Activated CD4-positive, alpha-beta T cell treated with anti-CD3 and anti-CD28 coated beads for 24 hours (primary cell): ENCODE measurements around the gene EVI2A.
A peak's percentile ranks its signal among the peaks of the same experiment; 100 is the strongest.
"Not testable (repeated sequence)": the region's sequence is repeated elsewhere in the genome, so short reads cannot be mapped to it uniquely, and the experiment has no call there.

Source experiments
- DNase-seq, 2 donors: peaks; one replicate each; pipeline ENCODE4 v3.0.0-alpha.2; 2020; ENCODE audit warnings: low read depth in 2 of 2

Gene EVI2A, protein sequence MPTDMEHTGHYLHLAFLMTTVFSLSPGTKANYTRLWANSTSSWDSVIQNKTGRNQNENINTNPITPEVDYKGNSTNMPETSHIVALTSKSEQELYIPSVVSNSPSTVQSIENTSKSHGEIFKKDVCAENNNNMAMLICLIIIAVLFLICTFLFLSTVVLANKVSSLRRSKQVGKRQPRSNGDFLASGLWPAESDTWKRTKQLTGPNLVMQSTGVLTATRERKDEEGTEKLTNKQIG

DNA sequence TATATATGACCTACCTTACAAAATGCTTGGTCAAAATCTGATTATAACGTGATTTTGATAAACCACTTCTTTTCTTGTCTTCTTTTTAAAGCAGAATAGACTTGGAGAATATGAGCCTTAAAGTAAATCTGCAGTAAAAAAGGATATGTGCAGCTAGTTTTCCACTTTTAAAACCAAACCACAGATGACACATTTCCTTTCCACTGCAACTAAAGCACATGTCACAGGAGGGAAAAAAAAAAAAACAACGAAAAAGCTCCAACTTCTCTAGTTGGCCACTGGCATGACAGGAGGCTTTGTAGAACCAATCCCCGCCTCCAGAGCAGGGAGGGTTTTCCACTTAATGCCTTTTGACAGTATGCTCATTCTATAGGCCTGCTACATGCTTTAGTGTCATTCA is at the start of gene EVI2A:
Gene EVI2A (minus strand): TSS at position 142 of the 400 bp plus-strand sequence. CDS start 2,609 bp downstream, outside the sequence.
- DNase-seq: peak; percentile 51 to 62

DNA sequence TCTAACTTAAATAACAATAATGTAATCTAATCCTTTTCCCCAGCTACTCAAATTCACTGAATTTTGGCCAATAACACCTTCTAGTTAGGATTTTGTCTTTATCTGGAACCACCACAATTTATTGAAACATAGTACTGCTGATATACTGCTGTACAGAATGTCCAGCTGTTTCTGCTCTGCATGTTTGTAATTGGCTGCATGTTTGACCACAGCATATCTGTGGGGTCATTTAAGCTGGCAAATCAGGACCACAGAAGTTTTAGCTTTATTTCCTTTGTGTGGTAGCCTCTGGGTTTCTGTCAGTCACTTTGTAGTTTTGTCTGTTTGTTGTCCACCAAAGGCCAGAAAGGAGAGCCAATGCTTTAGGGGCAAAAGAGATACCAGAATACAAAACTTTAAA is 47.8 kb upstream of the EVI2A start:
- no peak for DNase-seq

DNA sequence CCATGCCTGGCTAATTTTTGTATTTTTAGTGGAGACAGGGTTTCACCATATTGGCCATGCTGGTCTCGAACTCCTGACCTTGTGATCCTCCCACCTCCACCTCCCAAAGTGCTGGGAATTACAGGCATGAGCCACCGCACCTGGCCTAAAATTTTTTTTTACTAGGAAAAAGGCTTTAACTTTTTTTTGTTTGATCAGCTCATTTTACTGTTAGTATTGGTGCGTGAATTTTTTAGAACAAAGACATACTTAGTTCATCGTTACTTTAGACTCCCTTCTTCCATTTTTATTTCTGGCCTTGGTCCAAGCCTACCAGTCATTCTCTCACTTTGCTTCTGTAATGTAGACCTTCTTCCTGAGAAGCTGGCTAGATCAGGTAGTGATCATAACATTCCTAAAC is 44.7 kb upstream of the EVI2A start:
- no peak for DNase-seq

DNA sequence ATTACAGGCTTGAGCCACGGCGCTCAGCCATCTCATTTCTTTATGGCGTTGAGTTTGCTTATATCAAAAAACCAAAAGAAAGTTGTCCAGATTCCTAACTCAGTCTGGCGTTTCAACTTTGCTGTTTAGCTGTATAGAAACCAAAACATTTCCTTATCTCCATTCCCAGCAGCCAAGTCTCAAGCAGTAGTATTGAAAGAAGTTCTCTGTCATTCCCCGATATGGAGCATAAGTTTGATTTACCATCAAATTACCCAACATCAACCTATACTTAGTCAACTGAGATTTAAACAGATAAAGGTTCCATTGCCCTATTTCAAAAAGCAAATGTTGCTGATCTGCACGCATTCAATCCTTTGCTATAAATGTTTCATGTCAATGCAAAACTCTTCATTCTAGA is 42.6 kb upstream of the EVI2A start:
- DNase-seq: no peak

DNA sequence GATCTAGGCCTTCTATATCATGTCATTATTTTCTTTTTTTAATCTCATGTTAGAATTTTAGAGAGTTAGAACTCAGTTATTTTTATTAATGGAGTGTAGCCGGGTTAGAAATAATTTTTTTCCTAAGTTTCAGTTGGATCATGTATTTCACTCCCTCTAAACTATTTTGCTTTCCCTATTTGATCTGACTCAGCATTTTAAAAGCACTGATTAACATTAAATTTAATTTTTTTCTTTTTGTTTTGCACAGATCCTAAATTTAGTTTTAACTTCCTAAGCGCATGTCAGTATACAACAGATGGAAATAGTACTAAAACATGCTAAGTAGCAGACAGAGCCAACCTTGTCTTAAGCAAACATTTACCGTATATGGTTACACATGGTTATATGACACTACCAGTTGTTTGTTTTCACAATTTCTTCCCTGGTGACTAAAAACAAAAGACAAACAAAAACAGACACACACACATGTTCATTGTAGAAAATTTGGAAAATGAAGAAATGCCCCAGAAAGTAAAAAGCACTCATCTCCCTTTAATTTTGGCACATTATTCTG is 36.5 kb upstream of the EVI2A start:
- no peak for DNase-seq

DNA sequence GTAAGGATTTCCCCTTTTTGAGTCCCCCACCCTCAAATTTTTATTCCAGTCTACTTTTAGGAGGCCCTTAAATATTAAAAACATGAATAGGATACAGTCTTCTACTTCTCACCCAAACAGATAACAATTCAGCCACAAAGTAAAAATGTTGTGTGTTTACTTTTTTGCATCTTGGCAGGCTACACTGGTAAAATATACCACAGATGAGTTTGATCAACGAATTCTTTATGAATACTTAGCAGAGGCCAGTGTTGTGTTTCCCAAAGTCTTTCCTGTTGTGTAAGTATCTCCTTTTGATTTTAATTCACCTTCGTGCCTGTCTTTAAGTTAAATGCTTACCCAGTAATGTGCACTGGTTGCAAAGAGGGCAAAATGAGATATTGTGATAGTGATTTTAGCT is 35.7 kb upstream of the EVI2A start:
- no peak for DNase-seq

DNA sequence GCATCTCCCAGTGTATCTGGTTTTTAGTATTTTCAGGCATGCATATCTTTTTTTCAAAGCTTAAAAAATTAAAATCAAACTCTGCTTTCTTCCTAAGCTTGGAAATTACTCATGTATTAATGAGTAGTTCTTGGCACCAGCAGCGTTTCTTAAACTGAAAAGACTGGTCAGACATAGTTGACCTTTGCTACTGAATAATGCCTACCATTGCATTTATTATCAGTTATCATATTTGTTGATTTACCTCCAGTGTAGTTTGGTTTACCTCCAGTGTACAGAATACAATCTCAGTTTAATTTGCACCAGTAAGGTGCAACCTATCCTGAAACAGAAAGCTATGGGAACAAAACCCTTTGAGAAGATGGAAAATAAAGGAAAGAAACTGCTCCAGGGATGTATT is 34.5 kb upstream of the EVI2A start:
- DNase-seq: no peak

DNA sequence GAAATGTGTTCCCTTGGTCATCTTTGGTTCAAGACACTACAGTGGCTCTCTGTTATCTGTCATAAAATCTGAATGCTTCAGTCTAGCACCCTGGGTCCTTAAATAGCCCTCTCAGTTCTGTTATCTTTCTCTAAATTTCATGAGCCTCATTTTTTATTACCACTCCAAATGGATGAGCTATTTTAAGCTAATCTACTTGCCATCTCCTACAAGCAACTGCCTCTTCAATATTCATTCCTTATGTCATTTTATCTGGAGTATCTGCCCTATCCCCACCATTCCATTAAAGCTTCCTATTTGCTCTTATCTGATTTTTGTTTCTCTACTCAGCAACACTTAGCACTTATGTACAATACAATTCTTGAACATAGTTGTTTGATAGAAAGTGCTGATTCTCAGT is 28.0 kb upstream of the EVI2A start:
- DNase-seq: no peak

DNA sequence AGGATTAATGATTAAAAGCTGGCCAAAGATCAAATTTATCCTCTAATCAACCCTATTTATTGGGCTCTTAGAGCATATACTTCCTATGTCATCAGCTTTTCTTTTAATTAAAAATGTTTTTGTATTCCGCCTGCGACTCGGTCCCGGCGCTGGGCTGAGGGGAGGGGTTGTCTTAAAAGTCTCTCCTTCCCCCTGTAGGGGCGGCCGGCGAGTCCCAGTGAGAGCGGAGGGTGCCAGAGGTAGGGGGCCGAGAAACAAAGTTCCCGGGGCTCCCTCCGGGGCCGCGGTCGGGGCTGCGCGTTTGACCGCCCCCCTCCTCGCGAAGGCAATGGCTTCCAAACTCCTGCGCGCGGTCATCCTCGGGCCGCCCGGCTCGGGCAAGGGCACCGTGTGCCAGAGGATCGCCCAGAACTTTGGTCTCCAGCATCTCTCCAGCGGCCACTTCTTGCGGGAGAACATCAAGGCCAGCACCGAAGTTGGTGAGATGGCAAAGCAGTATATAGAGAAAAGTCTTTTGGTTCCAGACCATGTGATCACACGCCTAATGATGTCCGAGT is 23.8 kb upstream of the EVI2A start:
- not testable (repeated sequence) for DNase-seq

DNA sequence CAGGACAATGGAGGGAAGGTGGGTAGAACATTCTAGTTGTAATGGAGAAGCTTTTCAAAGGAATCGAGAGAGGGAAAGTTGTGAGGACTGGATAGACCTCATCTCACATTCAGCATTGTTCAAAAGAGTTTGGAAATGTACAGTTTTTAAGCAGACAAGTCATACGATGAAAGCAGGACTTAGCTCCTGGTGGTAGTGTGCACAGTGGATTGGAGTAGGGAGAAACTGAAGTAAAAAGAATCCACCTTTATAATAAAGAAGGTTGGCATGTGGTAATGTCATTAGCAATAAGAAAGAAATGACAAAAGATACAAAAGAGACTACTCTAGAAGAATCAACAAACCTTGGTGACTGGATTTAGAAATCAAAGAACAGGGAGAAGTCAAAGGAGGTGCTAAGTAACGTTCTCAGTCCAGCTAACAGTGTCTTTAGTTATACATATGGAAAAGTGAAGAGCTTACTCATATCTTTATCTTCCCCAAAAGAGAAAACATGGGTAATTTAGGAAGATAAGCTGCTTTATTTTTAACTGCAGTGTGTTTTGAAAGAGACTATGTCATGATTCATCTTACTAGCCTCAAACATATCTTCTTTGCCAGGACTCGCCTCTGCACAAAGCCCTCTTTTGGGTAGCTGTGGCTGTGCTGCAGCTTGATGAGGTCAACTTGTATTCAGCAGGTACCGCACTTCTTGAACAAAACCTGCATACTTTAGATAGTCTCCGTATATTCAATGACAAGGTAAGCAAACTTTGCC is 18.7 kb upstream of the EVI2A start:
- DNase-seq: no peak

DNA sequence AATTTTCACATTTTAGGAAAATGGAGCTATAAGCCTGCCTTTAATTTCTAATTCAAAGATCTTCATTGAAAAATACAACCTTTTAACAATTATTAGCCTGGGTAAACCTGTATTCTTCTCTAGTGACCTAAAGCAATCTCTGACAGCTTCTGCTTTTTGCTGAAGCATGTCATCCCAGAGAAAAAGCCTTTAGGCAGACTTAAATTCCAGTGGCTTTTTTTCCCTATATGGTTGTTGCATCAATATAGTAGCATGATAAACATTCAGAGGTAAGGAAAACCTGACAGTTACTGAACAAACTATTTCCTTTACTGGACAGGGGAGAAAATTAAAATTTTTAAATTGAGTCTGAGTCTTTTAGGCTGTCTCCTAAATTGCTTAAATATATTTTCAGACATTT is 7.8 kb upstream of the EVI2A start:
- DNase-seq: no peak

DNA sequence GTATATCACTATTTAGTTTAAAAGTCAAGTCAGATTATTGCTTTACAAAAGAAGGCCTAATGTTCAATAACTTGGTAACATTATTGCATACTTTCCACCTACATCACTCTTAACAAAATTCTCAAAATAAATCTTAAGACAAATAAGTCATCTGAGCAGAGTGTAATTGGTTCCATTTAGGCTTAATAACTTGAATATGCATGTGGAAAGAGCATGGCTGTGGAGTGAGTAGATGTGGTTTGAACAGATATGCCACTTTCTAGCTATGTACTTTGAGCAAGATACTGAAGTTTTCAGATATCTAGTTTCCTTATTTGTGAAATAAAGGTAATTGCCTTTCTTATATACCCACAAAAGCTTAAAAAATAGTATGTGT is 6.7 kb upstream of the EVI2A start:
- no peak for DNase-seq

DNA sequence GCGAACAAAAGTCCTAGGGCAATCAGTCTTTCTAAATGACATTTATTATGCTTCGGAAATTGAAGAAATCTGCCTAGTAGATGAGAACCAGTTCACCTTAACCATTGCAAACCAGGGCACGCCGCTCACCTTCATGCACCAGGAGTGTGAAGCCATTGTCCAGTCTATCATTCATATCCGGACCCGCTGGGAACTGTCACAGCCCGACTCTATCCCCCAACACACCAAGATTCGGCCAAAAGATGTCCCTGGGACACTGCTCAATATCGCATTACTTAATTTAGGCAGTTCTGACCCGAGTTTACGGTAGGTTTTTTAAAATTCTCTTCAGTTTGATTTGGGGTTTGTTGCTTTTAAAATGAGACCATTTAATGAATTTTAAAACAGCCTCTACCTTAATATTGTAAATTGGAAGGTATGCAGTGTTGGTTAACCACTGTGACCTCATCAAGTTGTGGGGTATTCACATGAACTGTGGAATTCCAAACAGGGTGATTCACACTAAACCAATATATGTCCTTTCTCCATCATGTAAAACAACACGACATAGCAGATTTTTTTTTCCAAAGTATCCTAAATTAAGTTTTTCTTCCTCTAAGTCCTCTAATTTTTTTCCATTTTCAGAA is 6.2 kb upstream of the EVI2A start:
- no peak for DNase-seq

DNA sequence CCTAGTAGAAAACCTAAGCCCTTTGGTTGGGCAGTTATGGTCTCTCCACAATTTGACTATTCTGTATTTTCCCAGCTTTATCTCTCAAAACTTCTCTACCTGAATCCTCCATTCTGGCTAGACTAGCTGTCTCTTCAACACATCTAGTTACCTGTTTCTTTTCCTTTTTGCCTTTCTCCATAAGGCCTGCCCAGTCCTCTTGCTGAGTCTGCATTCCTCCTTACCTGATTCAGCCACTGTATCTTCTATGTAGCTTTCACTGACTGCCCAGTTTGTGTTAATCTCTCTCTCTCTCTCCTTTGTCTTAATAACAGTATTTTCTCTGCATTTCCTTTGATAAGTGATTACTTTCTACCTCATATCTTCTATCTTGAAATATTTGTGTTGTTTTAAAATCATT is 2.1 kb upstream of the EVI2A start:
- no peak for DNase-seq

DNA sequence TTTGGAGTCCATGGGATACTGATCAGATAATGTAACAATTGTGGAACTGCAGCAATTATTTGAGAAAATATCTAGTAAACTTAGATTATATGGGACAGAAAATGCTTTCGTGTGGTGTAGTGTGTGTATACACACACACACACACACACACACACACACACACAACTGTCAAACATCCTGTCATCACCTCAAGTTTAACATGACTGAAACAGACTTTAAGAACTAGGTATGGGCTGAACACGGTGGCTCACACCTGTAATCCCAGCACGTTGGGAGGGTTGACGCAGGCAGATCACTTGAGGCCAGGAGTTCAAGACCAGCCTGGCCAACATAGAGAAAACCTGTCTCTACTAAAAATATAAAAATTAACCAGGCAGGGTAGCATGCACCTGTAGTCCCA is 544 bp upstream of the EVI2A start:
- no peak for DNase-seq

DNA sequence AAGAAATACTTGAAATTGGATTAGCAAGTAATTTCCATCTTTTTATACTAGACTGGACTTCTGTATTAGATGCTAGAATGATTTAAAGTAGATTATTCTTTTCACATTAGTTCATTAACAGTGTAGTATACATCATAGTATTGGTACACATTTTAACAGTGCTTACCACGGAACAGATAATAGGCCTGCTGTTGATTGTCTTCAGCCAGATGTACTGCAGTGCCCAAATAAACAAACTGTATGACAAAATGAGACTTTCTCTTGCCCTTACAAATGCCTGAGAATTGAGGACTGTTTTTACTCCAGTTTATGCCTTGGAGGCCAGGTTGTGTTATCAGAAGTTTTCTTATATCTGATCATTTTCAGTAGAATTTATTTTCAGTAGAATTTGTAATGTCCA is 631 bp downstream of the EVI2A start:
- DNase-seq: no peak

DNA sequence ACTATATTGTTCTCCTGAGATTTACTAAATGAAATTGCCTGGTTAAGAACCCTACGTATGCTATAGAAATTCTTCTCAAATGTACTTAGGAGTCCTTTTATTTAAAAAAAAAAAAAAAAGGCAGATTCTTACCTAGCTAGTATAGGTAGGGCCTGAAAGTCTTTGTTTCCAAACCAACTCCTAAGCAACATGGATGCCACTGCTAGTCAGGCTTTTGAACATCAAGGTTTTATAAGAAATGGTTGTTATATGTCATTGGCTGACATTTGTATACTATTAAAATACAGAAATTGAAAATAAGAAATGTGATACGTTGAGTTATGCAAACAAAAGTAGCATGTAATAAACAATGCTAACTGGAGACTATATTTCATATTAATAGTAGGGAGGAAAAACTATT is 1.2 kb downstream of the EVI2A start:
- DNase-seq: no peak

DNA sequence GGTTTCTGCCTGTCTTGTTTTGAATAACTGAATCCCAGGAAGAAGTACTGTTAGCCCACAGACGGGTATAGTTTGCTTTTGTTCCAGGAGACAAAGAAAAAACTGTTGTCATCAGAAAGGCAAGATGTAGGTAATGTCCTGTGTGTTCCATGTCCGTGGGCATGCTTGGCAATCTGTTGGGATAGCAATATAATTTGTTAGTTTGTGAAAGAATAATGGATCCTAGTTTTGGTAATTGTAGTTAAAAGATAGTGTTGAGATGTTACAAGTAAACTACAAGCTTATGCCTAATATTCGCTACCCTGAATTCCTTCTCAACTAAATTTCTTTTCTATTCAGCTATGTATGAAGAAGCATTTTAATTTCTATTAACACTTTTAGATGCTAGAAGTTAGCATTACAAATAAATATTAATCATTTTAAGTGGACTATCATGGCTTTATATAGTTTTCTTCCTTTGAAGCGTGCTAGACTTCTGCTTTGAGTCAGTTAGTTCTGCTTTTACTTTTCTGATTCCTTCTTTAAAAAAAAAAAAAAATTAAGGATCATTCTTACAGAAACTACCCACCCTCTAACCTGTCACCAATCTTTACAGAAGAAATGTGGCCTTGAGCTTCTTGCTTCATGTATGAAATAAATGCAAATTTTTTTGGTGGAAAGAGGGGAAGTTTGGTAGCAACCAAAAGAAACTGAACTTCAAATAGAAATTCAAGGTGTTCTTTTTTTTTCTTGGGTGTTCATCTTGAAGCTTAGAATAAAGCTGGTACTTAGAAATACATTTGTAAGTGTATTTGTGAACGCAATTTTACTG is 2.4 kb downstream of the EVI2A start:
- DNase-seq: no peak

DNA sequence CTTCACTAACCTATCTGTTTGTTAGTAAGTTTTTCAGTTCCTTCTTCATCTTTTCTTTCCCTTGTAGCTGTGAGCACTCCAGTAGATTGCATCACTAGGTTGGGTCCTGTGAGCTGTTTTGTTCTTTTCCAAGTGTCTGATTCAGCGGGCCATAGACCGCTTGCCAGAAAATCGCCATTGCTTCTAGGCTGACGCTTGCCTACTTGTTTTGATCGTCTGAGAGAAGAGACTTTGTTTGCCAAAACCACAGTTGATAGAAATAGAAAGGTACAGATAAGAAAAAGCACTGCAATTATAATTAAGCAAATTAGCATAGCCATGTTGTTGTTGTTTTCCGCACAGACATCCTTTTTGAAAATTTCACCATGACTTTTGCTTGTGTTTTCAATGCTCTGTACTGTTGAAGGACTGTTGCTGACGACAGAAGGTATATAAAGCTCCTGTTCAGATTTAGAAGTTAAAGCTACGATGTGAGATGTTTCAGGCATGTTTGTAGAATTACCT is 3.1 kb downstream of the EVI2A start:
- peak; percentile 24 to 31 for DNase-seq

DNA sequence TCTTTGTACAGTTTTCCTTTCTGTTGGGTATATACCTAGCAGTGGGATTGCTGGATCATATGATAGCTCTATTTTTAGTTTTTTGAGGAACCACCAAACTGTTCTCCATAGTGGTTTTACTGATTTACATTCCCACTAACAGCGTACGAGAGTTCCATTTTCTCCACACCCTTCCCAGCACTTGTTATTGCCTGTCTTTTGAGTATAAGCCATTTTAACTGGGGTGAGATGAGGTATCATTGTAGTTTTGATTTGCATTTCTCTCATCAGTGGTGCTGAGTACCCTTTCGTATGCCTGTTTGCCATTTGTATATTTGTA is 6.7 kb downstream of the EVI2A start:
- DNase-seq: no peak

DNA sequence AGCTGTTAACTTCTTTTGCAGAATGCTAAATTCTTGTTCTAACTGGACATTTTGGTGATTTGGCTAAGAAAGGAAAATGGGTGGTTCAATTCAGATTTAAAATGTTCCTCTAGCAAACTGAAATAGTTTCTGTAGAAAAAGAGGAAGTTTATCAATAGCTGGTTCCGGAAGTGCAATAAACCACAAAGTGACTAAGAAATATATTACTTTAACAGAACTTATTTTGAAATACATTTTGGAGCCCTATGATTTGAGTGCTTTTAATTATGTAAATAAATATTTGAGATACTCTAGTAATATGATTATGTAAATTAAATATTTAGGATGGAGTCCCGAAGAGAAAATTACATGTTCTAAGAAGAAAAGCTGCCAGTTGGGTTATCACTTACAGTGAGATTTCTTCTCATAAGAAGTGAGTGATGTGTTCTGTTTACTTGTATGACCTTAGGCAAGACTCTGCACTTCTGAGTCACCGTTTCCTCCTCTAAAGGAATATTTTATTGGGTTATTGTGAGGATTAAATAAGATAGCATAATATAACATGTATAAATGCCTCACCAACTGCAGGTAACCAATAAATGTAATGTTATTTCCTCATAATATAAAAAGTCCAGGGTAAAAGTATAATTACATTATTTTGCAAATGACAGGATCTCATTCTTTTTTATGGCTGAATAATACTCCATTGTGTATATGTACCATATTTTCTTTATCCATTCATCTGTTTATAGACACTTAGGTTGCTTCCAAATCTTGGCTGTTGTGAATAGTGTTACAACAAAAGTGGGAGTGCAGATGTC is 7.2 kb downstream of the EVI2A start, which contains the start of gene EVI2B:
Gene EVI2B (minus strand): TSS at position 73 of the 800 bp plus-strand sequence. CDS start 8,445 bp downstream, outside the sequence.
- DNase-seq: no peak
